Myocyte (in vitro differentiated cells): ENCODE data around the gene ACAA2. TPM values are rescaled to one million over a fixed set of nuclear protein-coding genes. Genes with fewer than 3 reads are reported as not detected.

Source experiments
- DNase-seq: peaks from one replicate; pipeline ENCODE4 v3.0.0-alpha.2; 2012; ENCODE audit warnings: low read depth
- polyA plus RNA-seq: library from polyadenylated mRNA; unstranded; fragments of >200 nt; gene quantifications from one replicate; pipeline ENCODE4 v1.2.1, GENCODE V29; 2012; ENCODE audit warnings: missing spikeins
- total RNA-seq: library from RNA; depleted of rRNA; stranded (reverse); fragments of >200 nt; gene quantifications from 2 replicates; pipeline ENCODE4 v1.2.3, GENCODE V29; 2014

Gene ACAA2
- 121 and 137 TPM in 2 replicates for total RNA-seq
- 87.1 TPM for polyA plus RNA-seq

DNA sequence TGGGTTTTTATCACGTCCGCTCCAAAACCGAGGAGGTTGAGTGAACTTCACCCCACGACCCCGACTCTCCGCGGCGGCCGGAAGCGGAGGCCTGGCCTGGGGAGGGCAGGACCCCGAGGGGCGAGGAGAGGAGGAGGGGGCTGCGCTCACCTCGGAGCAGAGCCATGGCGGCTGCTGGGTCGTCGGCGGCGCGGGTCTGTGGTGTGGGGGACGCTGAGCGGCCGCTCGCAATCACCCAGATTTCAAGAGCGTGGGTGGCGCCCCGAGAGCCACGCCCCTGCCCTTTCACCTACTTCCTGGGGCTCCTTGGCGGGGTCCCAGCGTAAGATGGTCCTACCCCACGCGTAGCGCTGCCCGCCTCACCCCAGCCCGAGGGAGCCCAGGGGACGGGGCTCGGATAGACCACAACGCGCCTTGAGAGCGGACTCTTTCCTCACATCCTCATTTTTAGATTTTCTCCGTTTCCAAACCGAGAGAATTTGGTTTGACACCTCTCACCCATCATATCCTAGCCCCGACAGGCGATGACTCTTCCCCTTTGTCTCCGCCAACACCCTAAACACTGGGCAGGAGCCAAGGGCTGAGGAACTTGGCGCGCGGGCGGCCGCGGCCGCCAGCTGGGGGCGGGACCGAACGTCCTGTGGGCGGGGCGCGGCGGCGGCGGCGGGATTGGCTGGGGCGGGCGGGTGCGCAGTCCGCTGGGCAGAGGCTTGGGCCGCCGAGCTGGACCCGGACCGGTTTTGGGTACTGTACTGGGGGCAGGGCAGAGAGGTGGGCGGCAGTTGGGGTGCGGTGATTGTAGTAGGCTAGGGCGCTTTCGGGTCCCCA is at the start of gene ACAA2:
Gene ACAA2 (minus strand): TSS at position 215 of the 828 bp plus-strand sequence. CDS start 49 bp downstream, at position 166.
- DNase-seq: peak; percentile 91

DNA sequence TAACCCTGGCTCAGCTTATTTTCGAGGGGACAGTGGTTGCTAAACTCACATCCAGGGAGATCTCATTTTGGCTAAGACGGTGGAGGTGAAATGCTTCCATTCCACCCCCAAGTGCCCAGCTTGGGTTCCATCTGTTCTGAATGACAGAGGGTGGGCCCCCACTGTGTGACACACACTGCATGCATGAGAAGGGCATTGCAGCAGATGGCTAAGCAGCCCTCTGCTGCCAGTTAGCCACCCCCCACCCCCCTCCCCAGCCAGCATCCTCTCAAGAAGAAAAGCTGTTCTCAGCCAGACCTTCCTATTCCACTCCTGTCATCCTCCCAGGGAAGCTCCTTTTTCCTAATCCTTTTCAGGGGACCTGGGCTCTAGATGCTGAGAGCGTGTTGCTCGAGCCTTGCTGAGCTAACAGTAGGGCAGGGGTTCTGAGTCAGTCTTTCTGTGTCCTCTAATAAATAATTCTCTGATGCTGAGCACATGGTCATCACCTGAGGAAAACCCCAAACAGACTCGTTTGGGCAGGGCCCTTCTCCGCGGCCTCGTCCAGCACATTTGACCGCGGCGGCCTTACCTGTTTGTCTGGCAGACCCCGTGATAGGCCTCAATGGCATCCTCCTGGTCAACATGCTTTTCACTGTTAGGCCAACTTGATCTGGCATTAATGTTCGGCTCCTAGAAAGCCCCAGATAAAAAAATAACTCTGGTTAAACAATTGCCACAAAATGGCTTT is 49.5 kb upstream of the ACAA2 start:
- DNase-seq: no peak

DNA sequence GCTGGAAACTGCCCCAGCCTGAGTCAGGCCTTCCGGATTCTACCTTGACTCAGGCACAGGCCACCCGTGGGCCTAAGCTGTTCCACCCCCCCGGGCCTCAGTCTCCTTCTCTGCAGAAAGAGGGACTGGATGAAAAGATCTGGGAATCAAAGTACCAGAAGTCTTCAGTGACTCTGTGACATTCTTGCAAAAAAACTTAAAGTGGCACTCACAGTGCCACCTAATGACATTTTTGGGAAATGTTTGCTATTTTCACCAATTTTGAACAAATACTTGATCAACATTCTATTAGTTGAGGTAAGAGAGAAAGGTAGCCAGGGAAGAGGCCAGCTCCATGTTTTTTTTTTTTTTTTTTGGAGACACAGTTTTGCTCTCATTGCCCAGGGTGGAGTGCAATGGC is 48.3 kb upstream of the ACAA2 start:
- DNase-seq: no peak

DNA sequence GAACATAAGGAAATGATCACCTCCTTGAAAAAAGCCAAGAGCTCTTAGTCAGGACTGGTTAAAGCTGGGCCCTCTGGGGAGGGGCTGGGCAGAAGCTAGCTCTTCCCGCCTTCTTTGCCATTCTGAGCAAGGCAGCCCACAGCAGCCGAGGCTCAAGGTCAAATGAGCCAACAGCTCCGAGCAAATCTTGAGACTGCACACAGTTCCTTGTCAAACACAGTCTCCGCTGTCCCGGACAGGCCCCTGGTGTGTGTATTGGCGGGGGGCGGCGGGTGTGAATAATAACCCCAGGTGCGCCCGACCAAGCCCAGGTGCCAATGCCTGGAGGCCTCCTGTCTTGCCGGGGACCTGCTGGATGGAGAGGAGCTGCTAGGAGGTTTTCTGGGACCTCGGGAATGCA is 46.4 kb upstream of the ACAA2 start:
- DNase-seq: no peak

GRCh38 chr18:49859021-49859359 is 45.7 kb upstream of the ACAA2 start:
- no peak for DNase-seq

GRCh38 chr18:49858309-49859020 is 45.1 kb upstream of the ACAA2 start:
- DNase-seq: peak; percentile 75

GRCh38 chr18:49857708-49858107 is 44.4 kb upstream of the ACAA2 start:
- DNase-seq: no peak

- DNase-seq: no peak
These were observed 43.2 kb upstream of the ACAA2 start for GRCh38 chr18:49856496-49856895.

DNA sequence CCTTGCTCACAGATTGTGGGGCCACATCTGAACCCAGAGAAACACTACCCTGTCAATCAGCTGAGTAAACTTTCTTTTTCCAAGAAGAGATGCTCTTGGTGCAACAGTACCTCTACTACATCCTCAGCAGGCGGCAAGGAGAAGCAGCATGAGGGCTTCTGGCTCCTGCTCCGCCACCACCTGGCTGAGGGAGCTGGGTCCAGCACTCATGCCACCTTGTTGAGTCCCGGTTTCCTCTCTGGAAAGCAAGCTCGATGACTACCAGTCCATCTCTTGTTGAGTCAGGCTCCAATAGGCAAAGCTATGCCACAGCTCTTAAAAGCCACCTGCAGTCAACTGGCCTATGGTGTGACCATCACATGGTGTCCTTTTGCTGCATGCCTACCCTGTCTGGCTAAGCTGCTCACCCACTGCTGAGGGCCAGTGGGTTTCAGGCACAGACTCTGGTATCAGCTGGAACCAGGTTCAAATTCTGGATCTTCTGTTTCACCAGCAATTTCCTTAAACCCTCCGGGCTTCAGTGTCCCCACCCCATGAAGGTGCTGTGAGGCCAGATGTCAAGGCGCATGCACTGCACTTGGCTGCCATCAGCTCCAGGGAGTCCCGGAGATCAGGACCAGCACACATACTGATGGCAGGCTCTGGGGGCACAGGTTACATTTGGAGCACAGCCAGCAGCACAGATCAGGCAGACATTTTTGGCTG is 42.5 kb upstream of the ACAA2 start:
- no peak for DNase-seq

- DNase-seq: no peak
These were observed 41.3 kb upstream of the ACAA2 start for GRCh38 chr18:49854681-49855080.

- no peak for DNase-seq
These were observed 40.1 kb upstream of the ACAA2 start for GRCh38 chr18:49853436-49853835.

DNA sequence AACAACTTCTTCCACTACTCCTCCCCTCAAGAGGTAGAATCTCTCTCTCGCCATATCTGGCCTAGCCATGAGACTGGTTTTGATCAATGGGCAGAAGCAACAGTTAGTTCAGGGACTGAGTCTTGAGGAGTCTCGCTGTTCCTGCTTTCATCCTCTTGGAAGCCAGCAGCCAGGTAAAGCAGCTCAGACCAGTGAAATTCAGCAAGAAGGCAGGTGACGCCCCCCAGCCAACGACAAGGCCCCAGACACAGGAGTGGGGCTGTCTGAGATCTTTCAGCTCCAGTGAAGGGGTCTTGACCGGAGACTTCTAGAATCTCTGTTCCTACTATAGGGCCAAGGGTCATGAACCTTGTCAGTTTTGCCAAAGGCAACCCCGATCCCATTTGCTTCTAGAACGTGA is 39.7 kb upstream of the ACAA2 start:
- DNase-seq: no peak

- DNase-seq: no peak
These were observed 38.3 kb upstream of the ACAA2 start for GRCh38 chr18:49851624-49852023.

DNA sequence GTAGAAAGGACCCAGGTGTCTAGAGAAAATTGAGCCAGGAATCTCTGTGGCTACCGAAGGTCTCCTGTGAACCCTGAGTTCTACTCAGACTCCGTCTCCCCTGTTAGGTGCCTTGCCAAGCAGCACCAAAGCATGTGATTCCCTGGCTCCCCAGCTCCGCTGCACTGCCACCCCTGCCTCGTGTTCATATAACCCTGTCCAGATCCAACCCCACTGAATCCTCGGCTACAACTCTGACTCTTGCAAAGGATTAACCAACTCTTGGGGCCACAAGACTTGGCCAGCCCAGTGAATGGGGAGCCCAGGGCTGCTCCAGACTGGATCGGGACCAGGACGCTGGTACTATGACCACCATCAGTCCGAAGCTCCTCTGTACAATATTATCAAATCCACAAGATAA is 37.3 kb upstream of the ACAA2 start:
- no peak for DNase-seq

- peak; percentile 96 for DNase-seq
These were observed 36.2 kb upstream of the ACAA2 start for GRCh38 chr18:49849331-49850217.

- no peak for DNase-seq
These were observed 34.8 kb upstream of the ACAA2 start for GRCh38 chr18:49848115-49848514.

- no peak for DNase-seq
These were observed 34.2 kb upstream of the ACAA2 start for GRCh38 chr18:49847524-49847923.

DNA sequence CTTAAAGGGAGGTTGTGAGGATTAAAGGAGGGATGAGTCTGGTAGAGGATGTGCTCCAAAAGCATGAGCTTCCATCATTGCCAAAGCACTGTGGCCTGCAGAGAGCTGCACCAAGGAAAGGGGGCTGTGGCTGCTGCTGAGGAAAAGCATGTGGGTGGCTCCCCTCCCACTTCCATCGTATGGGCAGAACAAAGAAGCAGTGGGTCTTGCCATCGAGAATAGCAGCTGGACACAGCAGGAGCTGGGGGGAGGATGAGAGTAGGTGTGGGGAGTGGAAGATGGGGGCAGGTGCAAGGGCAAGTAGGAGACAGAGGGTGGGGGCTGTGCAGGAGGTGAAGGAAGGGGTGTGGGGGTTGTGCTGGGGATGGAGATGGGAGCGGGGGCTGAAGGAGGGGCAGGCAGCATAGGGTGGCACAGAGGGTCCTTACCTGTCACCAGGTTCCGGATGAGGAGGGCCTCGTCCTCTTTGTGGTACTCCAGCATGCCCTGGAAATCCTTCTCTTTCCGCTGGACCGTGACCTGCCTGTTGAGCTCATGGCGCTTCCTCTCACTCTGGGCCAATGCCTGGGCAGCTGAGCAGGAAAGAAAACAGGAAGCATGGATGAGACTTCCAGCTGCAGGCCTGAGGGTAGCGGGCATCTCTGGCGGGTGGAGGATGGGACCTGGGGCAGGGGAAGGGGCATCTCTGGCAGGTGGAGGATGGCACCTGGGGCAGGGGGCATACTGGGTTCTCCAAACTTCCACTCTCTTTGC is 33.6 kb upstream of the ACAA2 start:
- DNase-seq: no peak

DNA sequence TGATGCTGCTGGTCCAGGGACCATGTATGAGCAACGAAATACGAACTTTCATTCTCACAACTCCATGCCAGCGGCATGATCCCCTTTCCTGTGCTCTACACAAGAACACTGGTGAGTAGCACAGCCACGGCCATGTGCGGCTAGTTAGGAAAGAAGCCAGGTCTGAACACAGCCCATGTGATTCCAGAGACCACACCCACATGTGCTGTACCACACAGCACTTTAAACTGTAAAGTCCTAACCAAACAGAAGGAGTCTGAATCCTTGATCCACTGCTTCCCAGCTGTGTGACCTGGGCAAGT is 33.0 kb upstream of the ACAA2 start:
- DNase-seq: peak; percentile 66
